Forelimb muscle (tissue), 1 donor: ENCODE measurements around the gene STK39. TPM values are rescaled to one million over a fixed set of nuclear protein-coding genes. Genes with fewer than 3 reads are reported as not detected.
"Not testable (repeated sequence)": the region's sequence is repeated elsewhere in the genome, so short reads cannot be mapped to it uniquely, and the experiment has no call there.

ENCODE experiments used
- DNase-seq: peaks from one replicate; pipeline ENCODE4 v3.0.0-alpha.2; 2013; ENCODE audit warnings: low read depth
- polyA plus RNA-seq: library from polyadenylated mRNA; unstranded; fragments of 120-200 nt; gene quantifications from one replicate; pipeline ENCODE4 v1.2.1, GENCODE V29; 2013; ENCODE audit not compliant: insufficient read length

Gene STK39
- polyA plus RNA-seq, 1 donor = 17.1 TPM

- DNase-seq = peak; percentile 48
Measured at GRCh38 chr2:168138374-168138773, 109.0 kb downstream of the STK39 start.

GRCh38 chr2:168137510-168138180 is 109.8 kb downstream of the STK39 start:
- no peak for DNase-seq

- no peak for DNase-seq
Measured at GRCh38 chr2:168136392-168136977, 110.9 kb downstream of the STK39 start.

DNA sequence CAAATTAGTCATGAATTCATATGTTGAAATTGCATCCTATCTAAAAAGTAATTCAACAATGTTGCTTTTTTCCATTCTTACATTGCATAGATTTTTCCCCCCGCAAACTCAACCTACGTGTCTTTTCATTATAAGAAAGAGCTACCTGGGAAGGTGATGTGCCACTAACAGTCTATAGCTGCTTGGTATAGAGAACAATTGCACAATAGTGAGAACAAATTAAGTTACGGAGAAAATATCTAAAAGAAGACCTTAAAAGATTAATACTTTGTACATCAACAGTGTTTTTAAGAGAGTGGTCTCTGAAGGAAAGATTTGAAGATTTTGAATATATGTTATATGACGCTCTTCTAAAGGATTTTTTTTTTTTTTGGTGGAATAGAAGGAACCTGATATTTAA is 111.8 kb downstream of the STK39 start:
- DNase-seq = no peak

GRCh38 chr2:168135121-168135520 is 112.3 kb downstream of the STK39 start:
- DNase-seq = no peak

DNA sequence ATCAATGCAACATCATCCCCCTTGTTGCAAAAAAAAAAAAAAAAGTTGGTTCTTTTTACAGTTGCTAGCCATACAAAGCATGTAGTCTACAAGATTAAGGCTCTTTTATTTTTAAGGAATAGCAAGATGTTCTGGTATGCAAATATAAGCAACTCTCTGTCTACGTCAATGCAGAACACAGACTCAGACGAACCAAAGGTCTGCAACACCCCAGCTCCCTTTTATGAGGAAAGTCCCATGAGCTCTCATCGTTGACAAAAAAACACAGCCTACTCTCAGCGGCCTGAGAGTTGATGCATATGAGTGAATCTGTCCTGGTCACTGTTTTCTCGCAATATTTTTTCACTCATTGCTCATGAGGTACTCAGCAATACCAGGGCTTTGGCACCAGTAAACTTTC is 112.9 kb downstream of the STK39 start:
- DNase-seq = no peak

- no peak for DNase-seq
Measured at GRCh38 chr2:168132389-168132788, 115.0 kb downstream of the STK39 start.

GRCh38 chr2:168130346-168130745 is 117.0 kb downstream of the STK39 start:
- no peak for DNase-seq

- DNase-seq = no peak
Measured at GRCh38 chr2:168127371-168127770, 120.0 kb downstream of the STK39 start.

DNA sequence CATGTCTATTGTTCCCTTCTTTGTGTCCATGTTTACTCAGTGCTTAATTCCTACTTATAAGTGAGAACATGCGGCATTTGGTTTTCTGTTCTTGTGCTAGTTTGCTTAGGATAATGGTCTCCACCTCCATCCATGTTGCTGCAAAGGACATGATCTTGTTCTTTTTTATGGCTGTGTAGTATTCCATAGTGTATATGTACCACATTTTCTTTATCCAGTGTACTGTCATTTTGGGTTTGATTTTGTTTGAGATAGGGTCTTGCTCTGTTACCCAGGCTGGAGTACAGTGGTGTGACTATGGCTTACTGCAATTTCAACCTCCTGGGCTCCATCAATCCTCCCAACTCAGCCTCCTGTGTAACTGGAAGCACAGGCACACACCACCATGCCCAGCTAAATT is 125.2 kb downstream of the STK39 start:
- not testable (repeated sequence) for DNase-seq

DNA sequence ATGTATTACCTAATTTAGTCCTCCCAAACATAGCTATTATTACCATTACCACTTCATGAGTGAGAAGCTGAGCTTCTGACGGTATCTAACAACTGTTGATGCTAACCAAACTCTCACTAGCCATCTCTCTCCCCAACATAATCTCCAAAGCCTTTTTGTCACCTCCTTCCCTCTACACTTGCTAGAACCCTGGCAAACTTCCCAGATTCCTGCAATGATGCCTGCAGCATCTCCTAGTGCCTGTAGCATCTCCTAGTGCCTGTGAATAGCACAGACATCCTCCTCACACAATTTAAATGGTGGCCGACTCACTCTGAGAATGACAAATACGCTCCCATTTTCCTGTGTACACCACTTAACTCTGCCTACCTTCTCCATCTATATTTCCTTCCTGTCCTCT is 126.7 kb downstream of the STK39 start:
- DNase-seq = no peak

DNA sequence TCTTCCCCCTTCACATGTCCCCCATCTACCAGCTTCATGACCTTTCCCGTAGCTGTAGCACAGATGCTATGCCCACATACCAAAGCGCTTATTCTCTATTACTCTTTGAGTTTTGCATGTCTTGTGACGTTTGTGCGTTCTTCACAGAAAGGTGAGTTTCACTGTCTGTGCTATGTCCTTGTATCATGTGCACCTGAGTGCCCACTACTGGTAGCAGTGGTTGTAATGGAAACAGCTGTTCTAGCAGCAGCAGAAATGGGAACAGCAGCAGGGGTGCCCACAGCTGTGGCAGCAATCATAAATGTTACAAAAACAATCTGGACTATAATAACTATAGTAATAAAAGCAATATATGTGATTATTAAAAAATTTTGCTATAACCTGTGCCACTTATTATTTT is 127.1 kb downstream of the STK39 start:
- DNase-seq = no peak

DNA sequence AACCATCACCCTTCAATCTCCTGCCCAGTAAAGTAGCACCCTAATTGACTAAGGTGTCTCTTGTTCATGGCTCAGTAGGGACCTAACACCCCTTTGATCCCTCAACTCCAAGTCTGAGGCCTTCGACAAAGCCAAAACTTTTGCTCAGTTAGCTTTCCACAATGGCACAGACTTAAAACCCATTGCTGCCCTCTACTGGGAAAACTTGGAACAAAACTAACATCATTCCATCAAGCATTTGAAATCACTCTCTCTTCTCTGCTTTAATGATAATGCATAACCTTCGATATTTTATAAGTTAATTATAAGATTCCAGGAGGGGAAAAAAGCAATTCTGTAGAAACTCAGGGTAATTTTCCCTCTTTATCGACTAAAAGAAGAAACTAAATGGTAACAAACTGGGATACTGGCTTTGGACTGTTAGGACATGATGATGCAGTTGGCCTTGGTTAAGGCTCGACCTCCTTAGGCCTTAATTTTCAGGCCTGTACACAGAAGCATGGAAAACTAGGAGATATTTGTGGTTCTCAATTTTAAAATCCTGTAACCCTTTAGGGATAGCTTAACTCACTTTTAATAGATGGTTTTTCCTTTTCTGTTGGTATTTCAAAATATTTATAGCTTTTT is 127.8 kb downstream of the STK39 start:
- DNase-seq = peak; percentile 45

GRCh38 chr2:168118733-168119514 is 128.5 kb downstream of the STK39 start:
- peak; percentile 62 for DNase-seq

DNA sequence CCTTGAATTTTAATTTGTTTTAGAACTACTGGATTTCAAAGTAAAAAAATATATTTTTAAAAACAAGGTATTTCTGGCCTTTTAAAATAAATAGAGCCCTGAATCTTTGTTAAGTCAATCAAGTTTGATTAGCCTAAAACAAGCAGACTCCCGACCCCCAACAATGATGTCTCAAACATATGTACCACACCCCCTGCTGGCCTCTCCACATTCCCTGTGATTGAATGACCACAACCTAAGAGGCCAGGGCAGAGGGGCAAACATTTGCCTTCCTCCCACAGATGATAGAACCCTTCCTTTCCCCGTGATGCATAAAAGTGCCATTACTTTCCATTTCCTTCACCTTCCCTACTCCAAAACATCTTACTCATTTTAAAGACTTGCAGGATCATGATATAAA is 130.9 kb downstream of the STK39 start:
- DNase-seq = no peak

GRCh38 chr2:168114619-168115018 is 132.8 kb downstream of the STK39 start:
- DNase-seq = no peak

- no peak for DNase-seq
Measured at GRCh38 chr2:168114040-168114439, 133.4 kb downstream of the STK39 start.

DNA sequence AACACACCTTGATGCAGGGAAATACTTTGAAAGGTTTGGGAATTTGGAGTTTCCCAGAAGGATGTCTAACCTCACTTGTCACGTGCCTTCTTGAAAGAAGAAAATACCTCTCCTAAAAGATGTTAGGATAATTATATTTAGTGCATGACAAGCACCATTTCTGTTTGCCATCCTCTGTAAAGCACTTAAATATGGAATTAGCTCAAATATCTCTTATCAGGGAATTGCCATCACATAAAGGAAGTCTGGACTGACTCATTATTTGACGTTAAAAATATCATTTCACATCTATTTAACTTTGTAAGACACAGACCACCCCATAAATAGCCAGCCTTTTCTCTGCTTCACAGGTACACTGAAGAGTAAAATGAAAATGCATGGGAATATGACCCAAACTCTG is 140.1 kb downstream of the STK39 start:
- DNase-seq = no peak

- DNase-seq = no peak
Measured at GRCh38 chr2:168105127-168105683, 142.2 kb downstream of the STK39 start.

DNA sequence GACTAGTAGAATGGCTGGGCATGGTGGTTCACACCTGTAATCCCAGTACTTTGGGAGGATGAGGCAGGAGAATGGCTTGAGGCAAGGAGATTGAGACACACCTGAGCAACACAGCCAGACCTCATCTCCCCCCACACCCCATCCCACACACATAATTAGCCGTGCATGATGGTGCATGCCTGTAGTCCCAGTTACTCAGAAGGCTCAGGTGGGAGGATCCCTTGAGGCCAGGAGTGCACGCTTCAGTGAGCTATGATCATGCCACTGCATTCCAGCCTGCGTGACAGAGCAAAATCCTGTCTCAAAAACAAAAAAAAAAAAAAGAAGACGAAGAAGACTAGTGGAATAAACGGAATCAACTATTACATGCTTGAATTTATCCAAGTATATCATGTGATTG is 150.0 kb downstream of the STK39 start:
- no peak for DNase-seq

DNA sequence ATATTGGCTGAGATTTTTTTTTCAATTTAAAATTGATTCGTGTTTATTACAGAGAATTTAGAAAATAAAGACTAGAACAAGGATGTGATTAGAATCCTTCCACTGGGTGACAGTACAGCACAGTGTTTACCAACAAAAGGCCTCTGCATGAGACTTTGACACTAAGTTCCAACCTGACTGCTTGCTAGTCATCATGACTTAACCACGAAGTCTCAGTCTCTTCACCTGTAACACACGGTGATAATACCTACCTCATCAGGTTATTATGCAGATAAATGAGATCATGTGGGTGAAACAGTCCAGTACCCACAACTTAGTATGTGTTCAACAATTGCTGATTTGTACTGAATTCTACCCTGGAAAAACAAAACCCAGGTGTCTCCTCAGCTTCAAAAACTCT is 151.2 kb downstream of the STK39 start:
- DNase-seq = no peak

GRCh38 chr2:168091986-168092385 is 155.4 kb downstream of the STK39 start:
- no peak for DNase-seq
